Measurements from ENCODE around the gene ORC3.

DNA sequence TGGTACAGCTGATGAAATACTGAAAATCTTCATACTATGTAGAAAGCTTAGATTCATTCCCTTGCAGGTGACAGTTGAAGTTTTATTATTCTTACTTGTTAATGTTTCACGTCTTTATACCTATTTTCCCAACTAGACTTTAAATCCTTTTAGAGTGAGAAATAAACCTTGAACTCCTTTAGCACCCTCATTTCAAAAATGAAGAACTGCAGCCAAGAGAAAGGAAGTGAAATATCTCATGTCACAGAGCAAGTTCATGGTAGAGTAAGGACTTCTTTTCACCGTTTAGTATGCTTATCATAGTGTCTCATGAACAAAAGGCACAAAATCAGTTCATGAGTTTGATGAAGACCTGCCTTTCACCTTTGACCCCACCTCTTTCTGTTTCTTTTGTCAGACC is 38.5 kb downstream of the ORC3 start:
- TF ChIP-seq, protein P1, sequence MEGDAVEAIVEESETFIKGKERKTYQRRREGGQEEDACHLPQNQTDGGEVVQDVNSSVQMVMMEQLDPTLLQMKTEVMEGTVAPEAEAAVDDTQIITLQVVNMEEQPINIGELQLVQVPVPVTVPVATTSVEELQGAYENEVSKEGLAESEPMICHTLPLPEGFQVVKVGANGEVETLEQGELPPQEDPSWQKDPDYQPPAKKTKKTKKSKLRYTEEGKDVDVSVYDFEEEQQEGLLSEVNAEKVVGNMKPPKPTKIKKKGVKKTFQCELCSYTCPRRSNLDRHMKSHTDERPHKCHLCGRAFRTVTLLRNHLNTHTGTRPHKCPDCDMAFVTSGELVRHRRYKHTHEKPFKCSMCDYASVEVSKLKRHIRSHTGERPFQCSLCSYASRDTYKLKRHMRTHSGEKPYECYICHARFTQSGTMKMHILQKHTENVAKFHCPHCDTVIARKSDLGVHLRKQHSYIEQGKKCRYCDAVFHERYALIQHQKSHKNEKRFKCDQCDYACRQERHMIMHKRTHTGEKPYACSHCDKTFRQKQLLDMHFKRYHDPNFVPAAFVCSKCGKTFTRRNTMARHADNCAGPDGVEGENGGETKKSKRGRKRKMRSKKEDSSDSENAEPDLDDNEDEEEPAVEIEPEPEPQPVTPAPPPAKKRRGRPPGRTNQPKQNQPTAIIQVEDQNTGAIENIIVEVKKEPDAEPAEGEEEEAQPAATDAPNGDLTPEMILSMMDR (IDR thresholded peaks at IDR 0.05) = no peak
- TF ChIP-seq POLR2A (IDR thresholded peaks at IDR 0.05) = no peak

All from adrenal gland (tissue), 5 donors.